Measurements from ENCODE around the gene GLOD5. TPM values are rescaled to one million over a fixed set of nuclear protein-coding genes. Genes with fewer than 3 reads are reported as not detected.

The GLOD5 gene
- total RNA-seq, 1 experiment from 2014 or later: not detected

GRCh38 chrX:48782216-48782615 lies 20.7 kb downstream of the GLOD5 start:
- Histone ChIP-seq H3K27me3 (ENCODE audit: control insufficient read depth, insufficient read depth, low read length) (no peaks in the 10 kb centered on the region), H3K36me3 (replicated peaks; ENCODE audit: control insufficient read depth, insufficient read depth, low read length) (no peaks in the 10 kb centered on the region), H3K4me3 (ENCODE audit: insufficient read depth, low read depth, low read length) (no peak overlapping the region)
- DNase-seq: no peak

DNA sequence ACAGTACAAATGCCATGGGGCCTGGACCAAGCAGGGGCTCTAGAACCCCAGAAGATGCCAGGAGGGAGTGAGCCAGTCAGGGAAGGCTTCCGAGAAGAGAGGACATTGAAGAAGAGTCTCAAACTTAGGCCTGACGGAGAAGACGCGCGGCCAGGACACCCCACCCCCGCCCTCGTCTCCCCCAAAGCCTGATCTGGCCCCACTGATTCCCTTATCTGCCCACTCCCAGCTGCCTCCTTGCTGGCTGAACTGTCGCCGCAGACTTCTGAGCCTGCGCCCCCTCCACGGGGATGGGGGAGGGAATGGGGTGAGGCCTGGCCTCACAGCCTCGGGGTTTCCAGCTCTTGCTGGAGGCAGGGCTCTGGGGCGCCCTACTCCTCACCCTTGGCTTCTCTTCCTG lies 21.2 kb downstream of the GLOD5 start:
- Histone ChIP-seq H3K4me3 (ENCODE audit: insufficient read depth, low read depth, low read length) (no peak overlapping the region), H3K27me3 (ENCODE audit: control insufficient read depth, insufficient read depth, low read length) (no peaks in the 10 kb centered on the region), H3K36me3 (replicated peaks; ENCODE audit: control insufficient read depth, insufficient read depth, low read length) (no peaks in the 10 kb centered on the region)
- DNase-seq: peak; percentile 33

GRCh38 chrX:48784726-48785125 lies 23.2 kb downstream of the GLOD5 start:
- H3K4me3 ChIP-seq (ENCODE audit: insufficient read depth, low read depth, low read length): no peak overlapping the region
- no peaks in the 10 kb centered on the region for H3K27me3 ChIP-seq (ENCODE audit: control insufficient read depth, insufficient read depth, low read length)
- no peaks in the 10 kb centered on the region for H3K36me3 ChIP-seq (replicated peaks; ENCODE audit: control insufficient read depth, insufficient read depth, low read length)
- DNase-seq: no peak

GRCh38 chrX:48785186-48785539 lies 23.6 kb downstream of the GLOD5 start:
- no peak overlapping the region for H3K4me3 ChIP-seq (ENCODE audit: insufficient read depth, low read depth, low read length)
- H3K36me3 ChIP-seq (replicated peaks; ENCODE audit: control insufficient read depth, insufficient read depth, low read length): no peaks in the 10 kb centered on the region
- no peak for DNase-seq
- H3K27me3 ChIP-seq (ENCODE audit: control insufficient read depth, insufficient read depth, low read length): no peaks in the 10 kb centered on the region

DNA sequence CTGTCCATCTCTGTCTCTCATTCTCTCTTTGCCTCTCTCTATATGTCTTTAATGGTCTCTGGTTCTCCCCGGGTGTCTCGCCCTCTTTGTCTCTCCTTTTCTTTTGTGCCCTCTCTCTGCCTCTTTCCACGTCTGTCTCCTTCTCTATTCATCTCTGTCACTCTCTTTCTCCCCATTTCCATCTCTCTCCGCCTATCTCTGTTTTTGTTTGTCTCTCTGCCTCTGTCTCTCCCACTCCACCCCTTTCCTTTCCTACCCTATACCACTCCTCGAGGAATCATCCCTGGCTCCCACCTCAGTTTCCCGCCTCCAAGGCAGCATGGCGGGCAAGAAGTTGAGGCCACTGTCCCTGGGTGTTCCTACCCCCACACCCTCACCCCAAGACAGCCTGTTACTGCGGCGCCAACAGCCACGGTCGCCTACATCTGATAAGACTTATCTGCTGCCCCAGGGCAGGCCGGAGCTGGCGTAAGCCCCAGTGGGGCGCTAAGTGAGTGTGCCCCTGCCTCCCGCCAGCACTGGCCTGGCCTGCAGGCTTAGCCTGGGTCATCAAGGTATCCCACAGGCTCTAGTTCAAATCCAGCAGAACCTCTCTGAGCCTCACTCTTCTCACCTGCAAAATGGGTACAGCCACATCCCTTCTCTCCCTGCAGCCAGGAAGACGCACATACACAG lies 24.1 kb downstream of the GLOD5 start:
- Histone ChIP-seq H3K4me3 (ENCODE audit: insufficient read depth, low read depth, low read length) (no peak overlapping the region), H3K27me3 (ENCODE audit: control insufficient read depth, insufficient read depth, low read length) (no peaks in the 10 kb centered on the region), H3K36me3 (replicated peaks; ENCODE audit: control insufficient read depth, insufficient read depth, low read length) (no peaks in the 10 kb centered on the region)
- peak; percentile 31 for DNase-seq

- DNase-seq: peak; percentile 49
- Histone ChIP-seq H3K36me3 (replicated peaks; ENCODE audit: control insufficient read depth, insufficient read depth, low read length) (no peaks in the 10 kb centered on the region), H3K27me3 (ENCODE audit: control insufficient read depth, insufficient read depth, low read length) (no peaks in the 10 kb centered on the region), H3K4me3 (ENCODE audit: insufficient read depth, low read depth, low read length) (no peak within 1 kb of the TSS)
These were observed 24.8 kb downstream of the GLOD5 start, which contains the start of gene GATA1 for GRCh38 chrX:48786341-48786800. TSS of gene GATA1 (plus strand) at chrX:48786590. CDS start at chrX:48791110, 4,520 bp downstream.

- H3K27me3 ChIP-seq (ENCODE audit: control insufficient read depth, insufficient read depth, low read length): no peaks in the 10 kb centered on the region
- no peak for DNase-seq
- no peaks in the 10 kb centered on the region for H3K36me3 ChIP-seq (replicated peaks; ENCODE audit: control insufficient read depth, insufficient read depth, low read length)
- no peak overlapping the region for H3K4me3 ChIP-seq (ENCODE audit: insufficient read depth, low read depth, low read length)
These were observed 25.4 kb downstream of the GLOD5 start for GRCh38 chrX:48786825-48787504.

GRCh38 chrX:48787505-48788443 lies 26.2 kb downstream of the GLOD5 start:
- Histone ChIP-seq H3K36me3 (replicated peaks; ENCODE audit: control insufficient read depth, insufficient read depth, low read length) (no peaks in the 10 kb centered on the region), H3K27me3 (ENCODE audit: control insufficient read depth, insufficient read depth, low read length) (no peaks in the 10 kb centered on the region), H3K4me3 (ENCODE audit: insufficient read depth, low read depth, low read length) (no peak overlapping the region)
- DNase-seq: peak; percentile 22

- Histone ChIP-seq H3K36me3 (replicated peaks; ENCODE audit: control insufficient read depth, insufficient read depth, low read length) (no peaks in the 10 kb centered on the region), H3K27me3 (ENCODE audit: control insufficient read depth, insufficient read depth, low read length) (no peaks in the 10 kb centered on the region), H3K4me3 (ENCODE audit: insufficient read depth, low read depth, low read length) (no peak overlapping the region)
- no peak for DNase-seq
These were observed 28.0 kb downstream of the GLOD5 start for GRCh38 chrX:48789366-48790220.

GRCh38 chrX:48790477-48790876 lies 28.9 kb downstream of the GLOD5 start:
- no peaks in the 10 kb centered on the region for H3K36me3 ChIP-seq (replicated peaks; ENCODE audit: control insufficient read depth, insufficient read depth, low read length)
- H3K4me3 ChIP-seq (ENCODE audit: insufficient read depth, low read depth, low read length): no peak overlapping the region
- no peaks in the 10 kb centered on the region for H3K27me3 ChIP-seq (ENCODE audit: control insufficient read depth, insufficient read depth, low read length)
- no peak for DNase-seq

DNA sequence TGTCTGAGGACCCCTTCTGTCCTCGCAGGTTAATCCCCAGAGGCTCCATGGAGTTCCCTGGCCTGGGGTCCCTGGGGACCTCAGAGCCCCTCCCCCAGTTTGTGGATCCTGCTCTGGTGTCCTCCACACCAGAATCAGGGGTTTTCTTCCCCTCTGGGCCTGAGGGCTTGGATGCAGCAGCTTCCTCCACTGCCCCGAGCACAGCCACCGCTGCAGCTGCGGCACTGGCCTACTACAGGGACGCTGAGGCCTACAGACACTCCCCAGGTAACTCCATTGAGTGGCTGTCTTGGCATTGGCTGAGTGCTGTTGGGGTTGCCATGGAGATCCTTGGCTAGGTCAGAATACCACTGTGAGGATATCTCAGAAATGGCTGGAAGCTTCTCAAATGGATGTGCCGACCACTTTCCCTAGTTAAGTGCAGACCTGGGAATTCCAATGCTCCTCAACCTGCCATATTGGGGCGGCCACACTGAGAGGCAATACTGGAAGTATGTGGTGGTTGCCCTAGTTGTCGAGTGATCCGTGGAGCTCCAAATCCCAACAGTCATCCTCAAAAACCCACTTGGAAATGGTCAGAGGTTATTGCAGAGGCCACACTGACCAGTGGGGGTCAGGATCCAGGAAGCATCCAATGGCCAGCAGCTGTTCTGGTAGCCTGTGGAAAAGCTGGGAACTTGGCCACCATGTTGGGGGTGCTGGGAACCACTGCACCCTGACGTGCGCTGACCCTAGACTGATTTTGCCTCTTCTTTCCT lies 29.7 kb downstream of the GLOD5 start:
- H3K4me3 ChIP-seq (ENCODE audit: insufficient read depth, low read depth, low read length): no peak overlapping the region
- no peaks in the 10 kb centered on the region for H3K36me3 ChIP-seq (replicated peaks; ENCODE audit: control insufficient read depth, insufficient read depth, low read length)
- no peaks in the 10 kb centered on the region for H3K27me3 ChIP-seq (ENCODE audit: control insufficient read depth, insufficient read depth, low read length)
- DNase-seq: no peak

GRCh38 chrX:48792219-48792618 lies 30.7 kb downstream of the GLOD5 start:
- Histone ChIP-seq H3K4me3 (ENCODE audit: insufficient read depth, low read depth, low read length) (no peak overlapping the region), H3K36me3 (replicated peaks; ENCODE audit: control insufficient read depth, insufficient read depth, low read length) (no peaks in the 10 kb centered on the region), H3K27me3 (ENCODE audit: control insufficient read depth, insufficient read depth, low read length) (no peaks in the 10 kb centered on the region)
- DNase-seq: no peak

- Histone ChIP-seq H3K4me3 (ENCODE audit: insufficient read depth, low read depth, low read length) (no peak overlapping the region), H3K27me3 (ENCODE audit: control insufficient read depth, insufficient read depth, low read length) (no peaks in the 10 kb centered on the region), H3K36me3 (replicated peaks; ENCODE audit: control insufficient read depth, insufficient read depth, low read length) (no peaks in the 10 kb centered on the region)
- DNase-seq: no peak
These were observed 32.4 kb downstream of the GLOD5 start for GRCh38 chrX:48793935-48794334.

All from H7 (cell line).